Measurements from ENCODE around the gene OMA1.

GRCh38 chr1:58585166-58585565 lies 38.6 kb upstream of the OMA1 start:
- no peak for TF ChIP-seq CTCF (conservative IDR thresholded peaks at IDR 0.05 in 1 of 2, IDR thresholded peaks at IDR 0.05 in 1 of 2; ENCODE audit: low read depth in 1 of 2, low read length in 2 of 2)
- no peak for TF ChIP-seq EZH2 (IDR thresholded peaks at IDR 0.05; ENCODE audit: low read length, missing control alignments)
